PC-9 (cell line): Measurements from ENCODE around the gene ZNF362.

Source experiments
- CTCF ChIP-seq: fragments of 200-600 bp; sonication (generic); conservative IDR thresholded peaks from 2 replicates; pipeline ENCODE4 v1.6.1; 2017; ENCODE audit warnings: mixed run types, antibody characterized with exemption, mild to moderate bottlenecking, moderate library complexity
- EZH2 ChIP-seq: fragments of 200-600 bp; sonication (generic); IDR thresholded peaks from 2 replicates; pipeline ENCODE4 v1.8.0; 2017; ENCODE audit warnings: antibody characterized with exemption, low read depth

- TF ChIP-seq CTCF (no peak), EZH2 (no peak)
These were observed 65.8 kb downstream of the ZNF362 start for GRCh38 chr1:33322109-33322508.
